ENCODE data around the gene SNX9.

SNX9 gene

GRCh38 chr6:157849288-157850017, 26.4 kb downstream of the SNX9 start:
- no peak overlapping the region for H3K4me3 ChIP-seq (ENCODE audit: low read depth, low read length)
- H3K36me3 ChIP-seq (ENCODE audit: control insufficient read depth in 2 of 2, insufficient read depth in 1 of 2, low read length in 2 of 2) = no peaks in the 10 kb centered on the region
- ChIA-PET CTCF (interaction anchor here (1.6 kb wide), 1 partner anchor 92 kb away, joined by 3 read pairs; no protein-coding TSS in a partner anchor), POLR2A (no interaction called here)
- H3K4me1 ChIP-seq (ENCODE audit: control insufficient read depth, insufficient read depth, low read length) = peaks cover 13% of the 10 kb centered on the region
- H3K27ac ChIP-seq (ENCODE audit: extremely low read depth, low read depth, low read length) = no peak overlapping the region
- H3K9me3 ChIP-seq (ENCODE audit: control insufficient read depth, insufficient read depth, low read depth, low read length) = no peaks in the 10 kb centered on the region
- TF ChIP-seq ZNF391 (tag by site-specific recombination; IDR thresholded peaks at IDR 0.05; ENCODE audit: borderline replicate concordance, low read depth) (no peak), ZBTB8A (tag by site-specific recombination; IDR thresholded peaks at IDR 0.05) (no peak), PRDM1 (tag by site-specific recombination; IDR thresholded peaks at IDR 0.05) (0 out of 2 replicates have a peak, but pooled peaks have one; percentile 23), ZBTB21 (tag by site-specific recombination; IDR thresholded peaks at IDR 0.05) (no peak), ZNF202 (tag by site-specific recombination; IDR thresholded peaks at IDR 0.05; ENCODE audit: borderline replicate concordance) (no peak), INSM2 (tag by site-specific recombination; IDR thresholded peaks at IDR 0.05) (no peak), ZNF510 (tag by site-specific recombination; IDR thresholded peaks at IDR 0.05; ENCODE audit: insufficient replicate concordance) (no peak), ZNF529 (tag by site-specific recombination; IDR thresholded peaks at IDR 0.05; ENCODE audit: insufficient replicate concordance) (no peak), ZNF600 (tag by site-specific recombination; IDR thresholded peaks at IDR 0.05) (peak; percentile 62)

GRCh38 chr6:157850030-157850429, 27.0 kb downstream of the SNX9 start:
- 0 out of 2 replicates have a peak, but pooled peaks have one; percentile 17 for TF ChIP-seq ZBTB17 (tag by site-specific recombination; IDR thresholded peaks at IDR 0.05)
- no peak for TF ChIP-seq ZNF433 (tag by site-specific recombination; IDR thresholded peaks at IDR 0.05; ENCODE audit: low read depth)
- H3K36me3 ChIP-seq (ENCODE audit: control insufficient read depth in 2 of 2, insufficient read depth in 1 of 2, low read length in 2 of 2) = no peaks in the 10 kb centered on the region

GRCh38 chr6:157853018-157853805, 30.2 kb downstream of the SNX9 start:
- Histone ChIP-seq H3K4me3 (ENCODE audit: low read depth, low read length) (no peak overlapping the region), H3K9me3 (ENCODE audit: control insufficient read depth, insufficient read depth, low read depth, low read length) (no peaks in the 10 kb centered on the region), H3K36me3 (ENCODE audit: control insufficient read depth in 2 of 2, insufficient read depth in 1 of 2, low read length in 2 of 2) (no peaks in the 10 kb centered on the region), H3K4me1 (ENCODE audit: control insufficient read depth, insufficient read depth, low read length) (peaks cover 9% of the 10 kb centered on the region; the same call in 1 of the 2 replicates), H3K27ac (ENCODE audit: extremely low read depth, low read depth, low read length) (no peak overlapping the region)
- ChIA-PET CTCF (interaction anchor here (0.6 kb wide), 1 partner anchor 15 kb away, joined by 3 read pairs; no protein-coding TSS in a partner anchor), POLR2A (no interaction called here)
- TF ChIP-seq ZNF280D (tag by site-specific recombination; IDR thresholded peaks at IDR 0.05) (0 out of 2 replicates have a peak, but pooled peaks have one; percentile 25), ZNF549 (tag by site-specific recombination; IDR thresholded peaks at IDR 0.05) (0 out of 2 replicates have a peak, but pooled peaks have one; percentile 40), ZNF433 (tag by site-specific recombination; IDR thresholded peaks at IDR 0.05; ENCODE audit: low read depth) (no peak), ZNF529 (tag by site-specific recombination; IDR thresholded peaks at IDR 0.05; ENCODE audit: insufficient replicate concordance) (peak; percentile 13), KLF16 (tag by site-specific recombination; IDR thresholded peaks at IDR 0.05) (no peak), TRIM28 (IDR thresholded peaks at IDR 0.05; ENCODE audit: borderline replicate concordance, low read length) (peak; percentile 89), SETDB1 (IDR thresholded peaks at IDR 0.05; ENCODE audit: insufficient read length, low read length) (peak; percentile 99), ZNF610 (tag by site-specific recombination; IDR thresholded peaks at IDR 0.05; ENCODE audit: borderline replicate concordance) (0 out of 2 replicates have a peak, but pooled peaks have one; percentile 32)

More at GRCh38 chr6:157850030-157850429, 27.0 kb downstream of the SNX9 start:
- POLR2A ChIA-PET = no interaction called here
- Histone ChIP-seq H3K4me1 (ENCODE audit: control insufficient read depth, insufficient read depth, low read length) (peaks cover 13% of the 10 kb centered on the region), H3K9me3 (ENCODE audit: control insufficient read depth, insufficient read depth, low read depth, low read length) (no peaks in the 10 kb centered on the region), H3K4me3 (ENCODE audit: low read depth, low read length) (no peak overlapping the region), H3K27ac (ENCODE audit: extremely low read depth, low read depth, low read length) (no peak overlapping the region)
- CTCF ChIA-PET = interaction anchor here (1.6 kb wide), 1 partner anchor 93 kb away, joined by 3 read pairs; no protein-coding TSS in a partner anchor

All from HEK293 (cell line).